ENCODE data around the gene IFIT3.

DNA sequence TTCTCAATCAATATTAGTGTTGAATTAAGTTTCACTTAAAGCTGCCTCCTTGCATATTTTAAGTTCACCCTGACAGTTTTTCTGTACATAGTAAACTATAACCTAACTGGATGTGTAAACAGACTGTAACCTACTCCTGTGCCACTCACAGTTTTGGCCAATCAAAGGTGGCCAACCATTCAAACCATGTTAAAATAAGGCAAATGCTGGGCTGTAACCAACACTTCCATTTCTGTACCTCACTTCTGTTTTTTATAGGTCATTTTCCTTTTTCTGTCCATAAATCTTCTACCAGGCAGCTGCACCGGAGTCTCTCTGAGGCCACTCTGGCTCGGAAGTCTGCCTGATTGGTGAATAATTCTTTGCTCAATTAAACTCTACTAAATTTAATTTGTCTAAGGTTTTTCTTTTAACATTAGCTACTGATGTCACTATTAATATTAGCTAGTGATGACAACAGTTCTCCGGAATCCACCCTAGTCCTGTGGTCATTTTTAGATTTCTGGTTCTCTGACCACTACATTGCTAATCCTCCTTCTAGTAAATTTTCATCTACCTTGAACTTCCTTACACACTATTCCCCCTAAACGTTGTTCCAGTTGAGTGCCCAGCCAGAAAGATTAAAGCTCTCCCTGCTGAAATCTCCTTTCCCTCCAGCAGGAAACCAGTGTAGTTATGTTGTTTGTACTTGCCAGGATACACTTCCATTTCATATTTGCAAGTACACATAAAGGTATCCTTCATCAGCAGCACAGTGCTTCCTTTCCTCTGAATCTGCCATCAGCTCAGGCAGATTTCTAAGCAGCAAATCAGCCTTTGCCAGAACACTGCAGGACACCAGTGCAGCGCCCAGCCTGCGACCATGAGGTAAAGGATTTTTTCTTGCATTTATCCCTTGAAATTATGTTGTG lies 44.5 kb upstream of the IFIT3 start:
- TF ChIP-seq, protein P1, sequence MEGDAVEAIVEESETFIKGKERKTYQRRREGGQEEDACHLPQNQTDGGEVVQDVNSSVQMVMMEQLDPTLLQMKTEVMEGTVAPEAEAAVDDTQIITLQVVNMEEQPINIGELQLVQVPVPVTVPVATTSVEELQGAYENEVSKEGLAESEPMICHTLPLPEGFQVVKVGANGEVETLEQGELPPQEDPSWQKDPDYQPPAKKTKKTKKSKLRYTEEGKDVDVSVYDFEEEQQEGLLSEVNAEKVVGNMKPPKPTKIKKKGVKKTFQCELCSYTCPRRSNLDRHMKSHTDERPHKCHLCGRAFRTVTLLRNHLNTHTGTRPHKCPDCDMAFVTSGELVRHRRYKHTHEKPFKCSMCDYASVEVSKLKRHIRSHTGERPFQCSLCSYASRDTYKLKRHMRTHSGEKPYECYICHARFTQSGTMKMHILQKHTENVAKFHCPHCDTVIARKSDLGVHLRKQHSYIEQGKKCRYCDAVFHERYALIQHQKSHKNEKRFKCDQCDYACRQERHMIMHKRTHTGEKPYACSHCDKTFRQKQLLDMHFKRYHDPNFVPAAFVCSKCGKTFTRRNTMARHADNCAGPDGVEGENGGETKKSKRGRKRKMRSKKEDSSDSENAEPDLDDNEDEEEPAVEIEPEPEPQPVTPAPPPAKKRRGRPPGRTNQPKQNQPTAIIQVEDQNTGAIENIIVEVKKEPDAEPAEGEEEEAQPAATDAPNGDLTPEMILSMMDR (IDR thresholded peaks at IDR 0.05), result no peak
- TF ChIP-seq ZFX (IDR thresholded peaks at IDR 0.05; ENCODE audit: borderline replicate concordance), result no peak

All from 22Rv1 (cell line).